22Rv1 (cell line): ENCODE data around the gene DOK6.

Experiments
- CTCF ChIP-seq: fragments of 450-650 bp; IDR thresholded peaks from 2 replicates; pipeline ENCODE4 v1.5.1; 2017; ENCODE audit warnings: mild to moderate bottlenecking
- ZFX ChIP-seq: fragments of 450-650 bp; IDR thresholded peaks from 2 replicates; pipeline ENCODE4 v1.6.1; 2017; ENCODE audit warnings: antibody characterized with exemption, borderline replicate concordance

GRCh38 chr18:69883781-69884180 is 483.1 kb downstream of the DOK6 start:
- TF ChIP-seq CTCF (no peak), ZFX (no peak)
